Ureter (tissue), 1 donor: Measurements from ENCODE around the gene ATG9A. TPM values are rescaled to one million over a fixed set of nuclear protein-coding genes. Genes with fewer than 3 reads are reported as not detected.
"Not testable (repeated sequence)": the region's sequence is repeated elsewhere in the genome, so short reads cannot be mapped to it uniquely, and the experiment has no call there.

Source experiments
- DNase-seq: peaks from one replicate; pipeline ENCODE4 v3.0.0-alpha.2; 2020; ENCODE audit warnings: low spot score
- total RNA-seq: library from RNA; stranded (reverse); gene quantifications from one replicate; pipeline ENCODE4 v1.2.4, GENCODE V29; 2023
- donor health status: DM: yes; HTN: yes; CAD: no.

ATG9A gene, protein sequence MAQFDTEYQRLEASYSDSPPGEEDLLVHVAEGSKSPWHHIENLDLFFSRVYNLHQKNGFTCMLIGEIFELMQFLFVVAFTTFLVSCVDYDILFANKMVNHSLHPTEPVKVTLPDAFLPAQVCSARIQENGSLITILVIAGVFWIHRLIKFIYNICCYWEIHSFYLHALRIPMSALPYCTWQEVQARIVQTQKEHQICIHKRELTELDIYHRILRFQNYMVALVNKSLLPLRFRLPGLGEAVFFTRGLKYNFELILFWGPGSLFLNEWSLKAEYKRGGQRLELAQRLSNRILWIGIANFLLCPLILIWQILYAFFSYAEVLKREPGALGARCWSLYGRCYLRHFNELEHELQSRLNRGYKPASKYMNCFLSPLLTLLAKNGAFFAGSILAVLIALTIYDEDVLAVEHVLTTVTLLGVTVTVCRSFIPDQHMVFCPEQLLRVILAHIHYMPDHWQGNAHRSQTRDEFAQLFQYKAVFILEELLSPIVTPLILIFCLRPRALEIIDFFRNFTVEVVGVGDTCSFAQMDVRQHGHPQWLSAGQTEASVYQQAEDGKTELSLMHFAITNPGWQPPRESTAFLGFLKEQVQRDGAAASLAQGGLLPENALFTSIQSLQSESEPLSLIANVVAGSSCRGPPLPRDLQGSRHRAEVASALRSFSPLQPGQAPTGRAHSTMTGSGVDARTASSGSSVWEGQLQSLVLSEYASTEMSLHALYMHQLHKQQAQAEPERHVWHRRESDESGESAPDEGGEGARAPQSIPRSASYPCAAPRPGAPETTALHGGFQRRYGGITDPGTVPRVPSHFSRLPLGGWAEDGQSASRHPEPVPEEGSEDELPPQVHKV
- total RNA-seq, result 31.6 TPM

DNA sequence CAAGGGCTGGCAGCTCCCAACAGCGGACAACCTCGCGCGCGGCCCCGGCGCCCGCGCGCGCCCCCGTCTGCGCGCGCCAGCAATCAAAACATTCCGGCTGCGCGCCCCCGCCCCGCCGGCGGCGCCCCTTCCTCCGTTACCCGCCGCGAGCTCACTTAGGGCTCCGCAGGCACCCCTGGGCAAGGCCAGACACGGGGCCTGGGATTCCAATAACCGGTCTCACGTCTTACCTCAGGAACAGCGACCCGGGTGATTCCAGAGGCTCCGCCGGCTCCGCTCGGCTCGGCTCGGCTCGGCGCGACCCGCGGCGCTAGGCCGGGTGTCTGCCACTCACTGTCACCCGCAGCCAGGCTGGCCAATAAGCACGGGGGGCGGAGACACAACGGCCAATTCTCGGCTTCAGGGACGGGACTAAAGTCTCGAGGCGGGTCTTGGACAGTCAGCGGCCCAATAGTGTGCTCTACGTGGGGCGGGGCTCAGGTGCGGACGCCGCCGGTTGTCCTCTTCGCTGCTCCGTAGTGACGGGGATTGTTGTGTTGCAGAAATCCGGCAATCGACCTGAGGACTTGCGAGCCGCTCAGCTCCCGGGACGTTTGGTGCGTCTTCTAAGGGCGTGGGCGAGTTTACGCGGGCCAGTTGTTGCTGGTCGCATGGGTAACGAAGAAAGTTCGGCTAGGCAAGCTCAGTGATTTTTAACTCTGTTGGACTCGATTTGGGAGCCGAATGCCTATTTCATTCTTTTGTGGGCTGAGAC is at the start of gene ATG9A, which contains the start of gene ANKZF1:
Gene ATG9A, minus strand, starts transcription at position 332 of the 754 bp plus-strand sequence. CDS start 1,612 bp downstream, outside the sequence.
Gene ANKZF1, plus strand, starts transcription at position 502 of the 754 bp plus-strand sequence. CDS start 452 bp downstream, outside the sequence.
- DNase-seq, result peak; percentile 99

DNA sequence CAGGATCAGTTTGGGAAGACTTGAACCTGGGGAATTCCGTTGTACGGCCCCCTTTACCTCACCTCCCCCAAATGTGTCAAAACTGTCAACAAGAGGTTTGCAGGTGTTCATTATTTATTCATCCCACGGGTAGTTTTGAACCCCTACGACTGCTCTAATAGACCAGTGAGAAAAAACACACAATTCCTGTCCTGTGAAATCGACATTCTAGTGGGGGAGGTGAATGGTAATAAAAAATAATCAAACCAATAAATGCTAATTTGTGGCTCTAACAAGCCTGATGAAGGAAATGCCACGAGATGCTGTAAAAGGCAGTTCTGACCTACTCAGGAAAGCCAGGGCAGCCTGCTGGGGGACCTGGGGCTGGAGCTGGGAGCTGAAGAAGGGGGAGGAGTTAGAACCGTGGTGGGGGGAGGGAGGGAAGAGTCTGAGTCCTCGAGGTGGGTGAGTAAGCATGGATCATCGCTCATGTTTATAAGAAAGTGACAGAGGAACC is 49.3 kb upstream of the ATG9A start:
- DNase-seq, result no peak

DNA sequence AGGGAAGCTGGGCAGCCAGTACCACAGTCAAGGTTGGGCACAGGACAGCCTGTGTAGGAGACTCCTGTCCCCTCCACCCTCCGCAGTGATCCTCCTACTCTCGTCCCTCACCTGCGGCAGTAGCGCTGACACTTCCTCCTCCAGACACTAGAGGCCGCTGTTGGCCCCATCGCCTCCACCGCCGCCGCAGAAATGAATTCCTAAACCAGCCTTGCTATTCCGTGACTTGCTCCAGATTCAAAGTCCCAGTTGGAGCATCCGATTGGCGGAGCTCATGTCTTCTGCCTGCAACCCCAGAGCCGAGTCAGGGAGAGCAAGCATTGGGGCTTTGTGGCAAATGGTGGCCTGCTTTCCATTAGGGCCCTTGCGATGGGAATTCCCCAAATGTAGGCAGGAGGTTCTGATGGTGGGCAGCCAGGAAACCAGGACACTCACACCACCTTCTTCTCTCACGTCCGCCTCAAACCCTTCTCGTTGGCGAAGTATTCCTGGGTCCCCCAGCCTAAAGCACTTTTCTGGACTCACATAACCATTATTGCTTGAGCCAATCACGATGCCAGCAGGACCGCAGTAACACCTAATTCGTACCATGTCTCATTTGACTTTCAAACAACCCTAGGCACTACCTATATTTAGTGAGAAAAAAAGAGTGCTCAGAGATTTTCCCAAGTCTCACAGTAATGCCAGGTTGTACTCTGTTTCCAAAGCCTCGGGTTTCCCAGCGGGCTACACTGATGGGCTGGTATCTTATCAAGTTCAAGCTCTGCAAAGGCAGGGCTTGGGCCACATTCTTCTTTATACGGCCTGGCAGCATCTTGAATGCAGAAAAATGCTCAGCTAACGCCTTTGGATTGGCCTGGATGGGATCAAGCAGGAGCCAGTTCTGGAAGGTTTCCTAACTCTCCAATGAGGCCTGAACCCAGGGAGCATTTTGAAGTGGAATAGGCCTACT is 48.5 kb upstream of the ATG9A start:
- DNase-seq, result peak; percentile 78

DNA sequence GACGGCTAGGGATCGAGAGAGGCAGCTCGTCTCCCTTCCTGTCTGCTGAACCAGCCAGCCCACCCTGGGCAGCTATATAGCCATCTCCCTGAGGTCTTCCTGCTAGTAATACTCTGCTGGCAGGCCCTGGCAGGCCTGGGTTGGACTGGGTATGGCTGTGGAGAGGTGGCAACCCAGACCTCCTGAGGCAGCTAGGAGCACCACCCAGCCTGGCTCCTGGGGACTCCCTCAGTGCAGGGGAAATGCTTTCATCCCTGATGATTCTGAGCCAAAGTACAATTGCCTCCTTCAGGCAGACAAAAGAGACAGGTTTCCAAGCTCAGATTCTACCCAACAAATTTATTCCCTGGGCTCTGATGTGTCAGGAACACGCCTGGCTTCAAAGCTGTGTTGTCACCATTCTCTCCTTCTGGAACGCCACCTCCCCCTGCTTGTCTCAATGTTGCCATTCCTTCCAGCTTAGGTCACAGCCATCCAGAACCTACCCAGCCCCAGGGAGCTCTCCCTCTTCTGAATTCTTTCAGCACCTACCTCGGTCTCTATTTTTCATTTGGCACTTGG is 45.0 kb upstream of the ATG9A start:
- DNase-seq, result no peak

DNA sequence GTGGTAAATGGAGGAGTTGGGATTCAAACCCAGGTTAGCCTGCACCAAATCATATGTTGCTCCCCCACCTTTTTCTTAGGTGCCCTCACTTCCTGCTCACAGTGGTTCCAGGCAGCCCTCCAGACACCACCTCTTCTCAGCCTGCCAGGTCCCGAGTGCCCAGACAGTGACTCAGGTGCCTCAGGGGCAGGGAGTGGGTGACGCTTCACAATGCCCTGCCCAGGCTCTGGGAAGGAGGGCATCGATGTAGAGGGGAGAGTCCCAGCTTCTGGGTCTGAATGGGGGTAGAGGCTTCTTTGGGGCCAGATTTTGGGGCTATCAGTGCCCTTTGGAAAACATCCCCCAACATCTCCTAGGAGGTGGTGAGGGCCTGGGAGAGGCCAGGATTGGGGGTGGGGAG is 44.5 kb upstream of the ATG9A start:
- DNase-seq, result no peak

DNA sequence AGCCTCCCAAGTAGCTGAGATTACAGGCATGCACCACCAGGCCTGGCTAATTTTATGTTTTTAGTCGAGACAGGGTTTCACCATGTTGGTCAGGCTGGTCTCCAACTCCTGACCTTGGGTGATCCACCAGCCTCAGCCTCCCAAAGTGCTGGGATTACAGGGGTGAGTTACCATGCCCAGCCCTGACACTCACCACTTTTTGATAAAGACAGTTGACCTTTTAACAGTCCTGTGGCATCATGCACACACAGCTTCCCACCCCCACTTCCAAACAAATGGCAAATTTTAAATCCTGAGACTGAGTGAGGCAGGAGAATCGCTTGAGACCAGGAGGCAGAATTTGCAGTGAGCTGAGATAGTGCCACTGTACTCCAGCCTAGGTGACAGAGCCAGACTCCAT is 43.6 kb upstream of the ATG9A start:
- DNase-seq, result no peak

DNA sequence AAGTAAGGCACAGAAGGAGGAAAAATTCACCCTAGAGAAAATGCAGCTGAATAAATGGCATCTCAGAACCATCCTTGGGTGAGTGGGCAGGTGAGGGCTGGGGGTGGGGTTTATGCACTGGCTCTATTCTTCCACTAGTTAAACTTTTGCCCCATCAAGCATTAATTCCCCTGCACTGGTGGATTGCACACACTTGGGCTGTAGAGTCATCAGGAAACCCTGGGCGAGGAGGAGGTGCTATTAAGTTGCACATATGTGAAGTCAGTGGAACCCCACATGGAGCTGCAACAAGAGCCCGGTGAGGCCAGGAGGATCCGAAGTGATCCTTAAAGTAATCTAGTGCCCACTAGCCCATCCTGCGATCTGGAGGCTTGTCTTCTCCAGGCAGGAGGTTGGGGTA is 42.9 kb upstream of the ATG9A start:
- no peak for DNase-seq

DNA sequence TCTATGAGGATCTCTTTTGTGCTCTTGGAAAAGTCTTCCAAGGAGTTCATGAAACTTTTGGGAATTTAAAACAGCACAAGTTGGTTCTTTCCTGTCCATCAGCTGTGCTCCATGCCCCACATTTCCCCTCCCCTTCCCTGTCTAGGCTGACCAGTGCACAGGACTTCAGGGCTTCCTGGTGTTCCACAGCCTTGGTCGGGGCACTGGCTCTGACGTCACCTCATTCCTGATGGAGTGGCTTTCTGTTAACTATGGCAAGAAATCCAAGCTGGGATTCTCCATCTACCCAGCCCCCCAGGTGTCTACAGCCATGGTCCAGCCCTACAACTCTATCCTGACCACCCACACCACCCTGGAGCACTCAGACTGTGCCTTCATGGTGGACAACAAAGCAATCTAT is 41.6 kb upstream of the ATG9A start:
- no peak for DNase-seq

DNA sequence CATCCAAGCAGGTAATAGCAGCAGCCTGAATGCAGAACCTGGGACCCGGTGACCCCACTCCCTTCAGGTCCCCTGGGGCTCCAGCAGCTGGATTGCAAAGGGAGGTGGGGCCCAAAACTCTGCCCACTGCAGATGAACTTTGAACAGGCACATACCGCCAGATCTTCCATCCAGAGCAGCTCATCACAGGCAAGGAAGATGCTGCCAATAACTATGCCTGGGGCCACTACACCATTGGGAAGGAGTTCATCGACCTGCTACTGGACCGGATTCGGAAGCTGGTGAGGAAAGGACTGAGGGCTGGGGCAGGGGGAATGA is 40.6 kb upstream of the ATG9A start:
- no peak for DNase-seq

DNA sequence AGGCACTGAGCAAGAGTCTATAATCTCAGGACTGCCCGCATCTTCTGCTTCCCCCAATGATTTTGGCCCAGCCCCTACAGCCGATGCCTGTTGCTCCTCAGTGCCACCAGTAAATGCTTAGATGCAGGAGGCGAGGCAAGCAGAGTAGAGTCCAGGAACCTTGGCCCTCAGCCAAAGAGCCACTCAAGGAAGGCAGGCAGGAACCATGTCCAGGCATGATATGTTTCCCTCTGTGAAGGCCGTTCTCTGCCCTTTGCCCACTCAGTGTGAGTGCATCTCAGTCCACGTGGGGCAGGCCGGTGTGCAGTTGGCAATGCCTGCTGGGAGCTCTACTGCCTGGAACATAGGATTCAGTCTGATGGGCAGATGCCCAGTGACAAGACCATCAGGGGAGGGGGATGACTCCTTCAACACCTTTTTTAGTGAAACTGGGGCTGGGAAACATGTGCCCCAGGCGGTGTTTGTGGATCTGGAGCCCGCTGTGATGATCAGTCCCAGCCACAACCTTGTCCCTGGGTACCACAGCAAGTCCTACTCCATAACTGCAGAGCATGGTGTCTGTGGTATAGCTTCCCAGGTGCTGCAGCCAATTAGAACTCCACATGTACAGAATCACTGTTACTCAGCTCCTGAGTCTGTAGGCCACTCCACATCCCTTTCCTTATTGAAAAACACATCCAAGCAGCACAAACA is 40.1 kb upstream of the ATG9A start:
- peak; percentile 74 for DNase-seq

DNA sequence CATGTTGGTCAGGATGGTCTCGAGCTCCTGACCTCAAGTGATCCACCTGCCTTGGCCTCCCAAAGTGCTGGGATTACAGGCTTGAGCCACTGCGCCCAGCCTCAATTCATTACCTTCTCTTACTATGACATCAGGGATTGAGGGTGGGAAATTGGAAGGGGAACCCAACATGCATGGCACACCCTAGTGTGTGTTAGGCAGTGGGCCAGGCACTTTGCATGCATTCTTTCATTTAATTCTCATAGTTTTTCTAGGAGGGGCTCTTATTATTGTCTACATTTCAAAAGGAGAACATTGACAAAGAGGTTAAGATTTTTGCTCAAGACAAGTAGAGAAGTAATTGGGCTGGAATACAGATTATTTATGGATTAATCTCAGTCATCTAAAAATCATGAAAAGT is 38.9 kb upstream of the ATG9A start:
- DNase-seq, result no peak

DNA sequence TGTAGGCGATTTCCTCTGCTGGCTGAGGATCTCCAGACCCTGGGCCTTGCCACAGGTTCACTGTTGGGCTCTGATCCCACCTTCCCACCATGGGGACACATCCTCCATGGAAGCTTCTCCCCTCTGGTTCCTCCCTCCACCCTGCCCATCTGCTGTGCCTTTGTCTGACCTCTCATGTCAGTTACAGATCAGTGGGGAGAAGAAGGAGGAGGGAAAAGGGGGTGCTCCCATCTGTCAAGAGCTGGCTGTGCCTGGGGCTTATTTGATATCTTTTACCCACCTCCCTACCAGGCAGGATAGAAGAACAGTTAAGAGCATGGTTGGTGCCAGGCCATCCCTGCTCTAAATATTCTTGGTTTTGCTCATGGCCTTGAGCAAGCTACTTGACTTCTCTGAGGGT is 37.5 kb upstream of the ATG9A start:
- no peak for DNase-seq

DNA sequence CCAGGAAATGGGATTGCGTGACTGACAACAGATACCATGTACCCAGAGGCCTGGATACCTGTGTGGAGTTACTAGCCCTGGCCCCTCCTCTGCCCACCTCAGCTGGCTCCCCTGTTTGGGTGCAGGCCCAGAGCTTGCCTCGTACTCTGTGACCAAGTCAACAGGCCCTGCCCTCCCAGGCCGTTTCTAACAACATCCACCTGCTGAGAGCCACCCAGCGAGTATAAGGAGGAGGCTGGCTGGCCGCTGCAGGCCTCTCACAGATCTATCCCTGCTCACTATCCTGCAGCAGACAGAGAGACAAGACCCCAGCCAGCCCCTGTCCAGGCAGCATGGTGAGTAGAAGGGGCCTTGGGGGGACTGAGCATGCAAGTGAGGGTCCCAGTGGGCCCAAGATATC is 36.8 kb upstream of the ATG9A start:
- DNase-seq, result no peak

DNA sequence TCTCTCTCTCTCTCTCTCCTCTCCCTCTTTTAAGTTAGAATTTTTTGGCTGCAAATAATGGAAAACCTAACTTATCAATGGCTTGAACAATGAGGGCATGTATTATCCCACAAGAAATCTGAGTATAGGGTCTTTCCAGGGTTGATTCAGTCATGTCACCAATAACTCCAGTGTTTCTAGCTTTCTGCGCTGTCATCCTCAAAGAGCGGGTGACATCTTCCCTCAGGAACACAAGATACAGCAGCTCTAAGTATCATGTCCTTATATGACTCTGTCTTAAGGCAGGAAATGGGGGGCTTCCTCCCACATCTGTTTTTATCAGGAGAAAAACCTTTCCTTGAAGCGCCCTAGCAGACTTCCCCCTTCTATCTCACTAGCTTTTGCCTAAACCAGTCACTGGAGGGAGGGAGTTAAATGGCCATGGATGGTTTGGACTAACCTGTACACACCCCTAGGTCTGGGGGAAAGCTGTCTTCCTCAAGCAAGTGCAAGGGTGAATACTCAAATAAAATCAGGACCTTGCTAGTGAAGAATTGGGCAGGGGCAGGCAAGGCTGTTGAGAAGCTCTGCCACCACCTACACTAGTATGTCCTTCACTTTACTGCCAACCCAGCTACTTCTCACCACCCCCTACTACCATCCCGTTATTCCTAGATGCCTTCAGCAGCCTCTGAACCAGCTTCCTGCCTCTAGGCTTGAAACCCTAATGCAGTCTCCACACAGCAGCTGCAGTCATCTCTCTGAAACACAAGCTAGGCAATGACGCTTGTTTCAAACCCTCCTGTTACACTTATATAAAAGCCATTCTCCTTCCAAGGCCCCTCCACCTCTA is 31.8 kb upstream of the ATG9A start:
- no peak for DNase-seq

DNA sequence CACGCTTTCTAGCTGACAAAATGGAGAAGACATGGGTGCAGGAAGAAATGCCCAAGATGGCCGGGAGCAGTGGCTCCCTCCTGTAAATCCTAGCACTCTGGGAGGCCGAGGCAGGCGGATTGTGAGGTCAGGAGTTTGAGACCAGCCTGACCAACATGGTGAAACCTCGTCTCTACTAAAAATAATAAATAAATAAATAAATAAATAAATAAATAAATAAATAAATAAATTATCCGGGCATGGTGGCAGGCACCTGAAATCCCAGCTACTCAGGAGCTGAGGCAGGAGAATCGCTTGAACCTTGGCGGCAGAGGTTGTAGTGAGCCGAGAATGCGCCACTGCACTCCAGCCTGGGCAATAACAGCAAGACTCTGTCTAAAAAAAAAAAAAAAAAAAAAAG is 29.5 kb upstream of the ATG9A start:
- not testable (repeated sequence) for DNase-seq

DNA sequence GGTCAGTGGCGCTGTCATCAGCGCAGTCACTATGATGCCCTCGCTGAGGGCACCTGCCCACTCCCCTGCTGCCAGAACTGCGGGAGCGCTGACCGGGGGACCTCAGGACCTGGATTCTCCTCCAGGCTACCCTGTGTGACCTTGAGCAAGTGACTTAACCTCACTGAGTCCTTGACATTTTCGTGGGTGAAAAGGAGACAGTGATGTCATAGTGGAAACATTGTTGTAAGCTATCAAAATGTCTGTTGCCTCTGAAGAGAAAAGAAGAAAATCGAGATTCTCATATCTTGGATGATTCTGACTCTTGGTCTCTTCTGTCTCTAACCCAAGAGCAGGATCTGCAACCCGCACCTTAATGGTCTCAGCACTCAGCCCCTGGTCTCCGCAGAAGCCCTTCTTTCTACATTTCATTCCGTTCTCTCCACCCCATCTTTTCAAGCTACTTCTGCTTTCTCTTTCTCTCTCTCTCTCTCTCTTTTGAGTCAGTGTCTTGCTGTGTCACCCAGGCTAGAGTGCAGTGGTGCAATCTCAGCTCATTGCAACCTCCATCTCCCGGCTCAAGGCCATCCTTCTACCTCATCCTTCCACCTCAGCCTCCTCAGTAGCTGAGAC is 25.3 kb upstream of the ATG9A start:
- DNase-seq, result no peak

DNA sequence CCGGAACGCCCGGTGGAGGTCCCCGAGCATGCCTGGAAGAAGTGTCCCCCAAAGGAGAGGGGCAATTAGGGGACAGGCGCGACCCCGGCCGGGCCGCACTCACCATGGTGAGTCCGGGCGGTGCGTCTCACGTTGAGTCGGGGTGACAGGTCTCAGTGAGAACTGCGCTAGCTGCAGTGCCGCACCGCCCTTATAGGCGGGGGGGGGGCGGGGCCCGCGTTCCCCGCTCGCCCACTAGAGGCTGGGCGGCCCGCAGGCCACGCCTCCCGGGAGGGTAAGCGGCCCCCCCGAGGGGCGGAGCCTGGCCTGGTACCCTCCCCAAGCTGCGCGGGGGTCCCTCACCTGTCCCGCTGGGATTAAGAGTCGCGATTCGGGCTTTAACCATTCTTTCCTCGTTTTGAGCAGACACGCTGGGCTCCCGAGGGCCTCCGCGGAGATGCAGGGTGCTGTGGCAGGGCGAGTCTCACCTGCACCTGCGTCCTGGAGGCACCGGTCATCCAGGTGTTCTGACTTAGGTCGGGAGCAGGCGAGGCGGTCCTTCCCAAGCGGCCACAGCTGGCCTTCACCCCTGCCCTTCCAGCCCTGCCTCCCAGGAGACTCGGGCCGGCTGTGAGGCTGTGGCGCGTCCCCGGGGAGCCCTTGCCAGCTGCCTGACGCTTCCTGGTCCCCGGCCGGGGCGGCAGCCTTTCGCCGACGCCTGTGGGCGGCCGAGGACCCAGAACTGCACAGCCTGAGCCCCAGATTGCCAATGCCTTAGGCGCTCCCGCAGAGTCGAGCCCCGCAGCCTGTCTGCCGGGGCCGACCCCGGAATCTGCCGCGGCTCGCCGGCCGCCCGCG is 24.5 kb upstream of the ATG9A start, which contains the start of gene TUBA4A:
Gene TUBA4A, minus strand, starts transcription at position 166 of the 837 bp plus-strand sequence. Its CDS starts 60 bp downstream, at position 106.
- peak; percentile 87 for DNase-seq
